GM23338 (cell line): ENCODE results near the gene SYNRG. TPM values are rescaled to one million over a fixed set of nuclear protein-coding genes. Genes with fewer than 3 reads are reported as not detected.

Experiments
- ATAC-seq: fragments of 200-7000 bp; cut with Tn5 transposase; 3 replicates; pipeline ENCODE4 v1.9.1; 2020
- DNase-seq: peaks from one replicate; pipeline ENCODE4 v3.0.0-alpha.2; 2015; ENCODE audit warnings: low spot score
- H2AFZ ChIP-seq: fragments of 200-600 bp; sonication (generic); 2 replicates; pipeline ENCODE4 v1.8.0; 2016; ENCODE audit warnings: antibody characterized with exemption, mild to moderate bottlenecking, moderate library complexity
- H3F3A ChIP-seq: fragments of 200-600 bp; sonication (generic); replicated peaks from 2 replicates; pipeline ENCODE4 v1.8.0; 2017; ENCODE audit warnings: antibody characterized with exemption, mixed run types, low read depth
- H3K27ac ChIP-seq: fragments of 200-600 bp; sonication (generic); 2 replicates; pipeline ENCODE4 v1.6.1; 2016; ENCODE audit warnings: low read depth
- H3K27me3 ChIP-seq: fragments of 200-600 bp; sonication (generic); 2 replicates; pipeline ENCODE4 v1.8.0; 2016; ENCODE audit warnings: mild to moderate bottlenecking, mixed run types, moderate library complexity; ENCODE audit not compliant: insufficient read depth
- H3K36me3 ChIP-seq: fragments of 200-600 bp; sonication (generic); 2 replicates; pipeline ENCODE4 v1.8.0; 2016; ENCODE audit warnings: mild to moderate bottlenecking; ENCODE audit not compliant: insufficient read depth
- H3K4me1 ChIP-seq: fragments of 200-600 bp; sonication (generic); 2 replicates; pipeline ENCODE4 v1.8.0; 2016; ENCODE audit warnings: mild to moderate bottlenecking, moderate library complexity; ENCODE audit not compliant: insufficient read depth
- H3K4me2 ChIP-seq: fragments of 200-600 bp; sonication (generic); 2 replicates; pipeline ENCODE4 v1.7.1; 2017; ENCODE audit warnings: mixed run types
- H3K4me3 ChIP-seq: fragments of 200-600 bp; sonication (generic); 2 replicates; pipeline ENCODE4 v1.6.1; 2016; ENCODE audit warnings: mixed run types
- H3K79me2 ChIP-seq: fragments of 200-600 bp; sonication (generic); replicated peaks from 2 replicates; pipeline ENCODE4 v1.8.0; 2017; ENCODE audit warnings: mild to moderate bottlenecking; ENCODE audit not compliant: insufficient read depth
- H3K9me2 ChIP-seq: fragments of 200-600 bp; sonication (generic); 2 replicates; pipeline ENCODE4 v1.8.0; 2017; ENCODE audit not compliant: insufficient read depth
- H4K20me1 ChIP-seq: fragments of 200-600 bp; sonication (generic); replicated peaks from 2 replicates; pipeline ENCODE4 v1.8.0; 2017; ENCODE audit warnings: mild to moderate bottlenecking; ENCODE audit not compliant: insufficient read depth
- H3K27ac Mint-ChIP-seq: 2 replicates; pipeline ENCODE4 v1.8.0; 2020; ENCODE audit warnings: inconsistent platforms, mild to moderate bottlenecking, moderate library complexity, mixed read lengths
- H3K27me3 Mint-ChIP-seq: 3 replicates; pipeline ENCODE4 v1.8.0; 2022; ENCODE audit warnings: low read depth, mild to moderate bottlenecking, moderate library complexity, mixed read lengths, inconsistent platforms; ENCODE audit not compliant: insufficient read depth, poor library complexity
- H3K36me3 Mint-ChIP-seq: 3 replicates; pipeline ENCODE4 v1.8.0; 2021; ENCODE audit warnings: low read depth, mild to moderate bottlenecking, inconsistent platforms, moderate library complexity, mixed read lengths
- H3K4me1 Mint-ChIP-seq: 3 replicates; pipeline ENCODE4 v1.8.0; 2020; ENCODE audit warnings: mild to moderate bottlenecking, inconsistent platforms, mixed read lengths
- H3K4me3 Mint-ChIP-seq: 3 replicates; pipeline ENCODE4 v1.8.0; 2021; ENCODE audit warnings: moderate library complexity, mild to moderate bottlenecking, inconsistent platforms, mixed read lengths
- H3K9me3 Mint-ChIP-seq: 3 replicates; pipeline ENCODE4 v1.8.0; 2020; ENCODE audit warnings: moderate library complexity, mild to moderate bottlenecking, inconsistent platforms, mixed read lengths
- CREB1 ChIP-seq: fragments of 250-450 bp; sonication (Bioruptor Pico); IDR thresholded peaks from 2 replicates; pipeline ENCODE4 v1.5.0; 2020; ENCODE audit warnings: low read depth, mild to moderate bottlenecking, moderate library complexity
- EZH2phosphoT487 ChIP-seq: fragments of 200-600 bp; sonication (generic); IDR thresholded peaks from one replicate; pipeline ENCODE4 v1.8.1; 2018; ENCODE audit warnings: antibody characterized with exemption; ENCODE audit not compliant: unreplicated experiment
- NANOG ChIP-seq: IDR thresholded peaks from 2 replicates; pipeline ENCODE4 v1.6.1; 2016; ENCODE audit warnings: antibody characterized with exemption, borderline replicate concordance
- POLR2AphosphoS5 ChIP-seq: IDR thresholded peaks from 2 replicates; pipeline ENCODE4 v1.6.1; 2016; ENCODE audit warnings: antibody characterized with exemption, low read depth
- REST ChIP-seq: IDR thresholded peaks from one replicate; pipeline ENCODE4 v1.6.1; 2018; ENCODE audit warnings: antibody characterized with exemption; ENCODE audit not compliant: unreplicated experiment
- STAT1 ChIP-seq: IDR thresholded peaks from one replicate; pipeline ENCODE4 v1.6.1; 2016; ENCODE audit warnings: antibody characterized with exemption; ENCODE audit not compliant: unreplicated experiment
- ZNF331 ChIP-seq: fragments of 250-450 bp; sonication (Bioruptor Pico); IDR thresholded peaks from 2 replicates; pipeline ENCODE4 v1.5.0; 2020; ENCODE audit warnings: low read depth, mild to moderate bottlenecking, moderate library complexity
- polyA plus RNA-seq: library from polyadenylated mRNA; unstranded; fragments of >200 nt; fragmentation: Nextera tagmentation; extraction: Ambion mirVana; gene quantifications from 2 replicates; pipeline ENCODE4 v1.2.1, GENCODE V29; 2016
- total RNA-seq: library from RNA; depleted of rRNA; stranded (reverse); fragments of >200 nt; shearing (Covaris generic); gene quantifications from 2 replicates; pipeline ENCODE4 v1.2.3, GENCODE V29; 2014
- TF ChIP-seq, protein P1 (sequence below): fragments of 250-450 bp; sonication (Bioruptor Pico); IDR thresholded peaks from 2 replicates; pipeline ENCODE4 v1.5.0; 2020; ENCODE audit warnings: mild to moderate bottlenecking, moderate library complexity

Gene SYNRG
- total and polyA plus RNA-seq, 2 experiments from 2014 or later, result 18.6 to 22.6 TPM

DNA sequence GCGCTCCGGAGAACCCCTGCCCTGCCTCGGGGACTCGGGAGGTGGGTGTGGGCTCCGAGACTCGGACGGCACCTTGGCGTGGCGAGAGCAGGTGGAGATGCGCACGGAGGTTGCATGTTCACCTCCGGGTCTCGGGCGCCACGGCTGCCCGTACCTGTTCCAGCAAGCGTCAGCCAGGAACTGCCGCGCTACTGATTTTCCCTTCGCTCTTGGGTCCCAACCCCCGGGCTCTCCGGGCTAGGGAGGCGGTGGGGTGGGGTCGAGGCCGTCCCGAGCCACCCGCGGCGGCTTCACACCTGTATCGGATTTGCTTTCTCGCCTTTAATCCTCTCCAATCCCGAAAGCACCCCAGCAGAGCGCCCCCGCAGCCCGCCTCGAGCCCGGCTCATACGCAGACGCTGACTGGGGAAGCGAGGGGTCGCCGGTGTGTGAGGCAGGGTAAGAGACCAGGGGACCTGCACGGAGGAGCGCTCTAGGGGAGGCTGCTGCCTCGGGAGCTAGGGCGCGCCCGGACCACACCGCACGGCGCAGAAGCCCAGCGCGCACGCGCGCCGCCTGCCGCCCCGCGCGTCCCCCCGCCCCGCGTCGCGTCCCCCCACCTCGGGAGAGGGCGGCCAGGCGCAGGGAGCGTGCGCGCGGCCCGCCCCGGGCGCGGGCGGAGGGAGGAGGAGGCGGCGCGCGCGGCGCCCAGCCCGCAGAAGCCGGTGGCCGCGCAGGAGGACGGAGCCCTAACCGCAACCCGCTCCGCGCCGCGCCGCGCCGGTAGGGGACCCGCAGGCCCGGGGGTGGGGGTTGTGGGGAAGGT, 119.8 kb downstream of the SYNRG start, which contains the start of gene DUSP14 (continued):
- TF ChIP-seq, protein P1, sequence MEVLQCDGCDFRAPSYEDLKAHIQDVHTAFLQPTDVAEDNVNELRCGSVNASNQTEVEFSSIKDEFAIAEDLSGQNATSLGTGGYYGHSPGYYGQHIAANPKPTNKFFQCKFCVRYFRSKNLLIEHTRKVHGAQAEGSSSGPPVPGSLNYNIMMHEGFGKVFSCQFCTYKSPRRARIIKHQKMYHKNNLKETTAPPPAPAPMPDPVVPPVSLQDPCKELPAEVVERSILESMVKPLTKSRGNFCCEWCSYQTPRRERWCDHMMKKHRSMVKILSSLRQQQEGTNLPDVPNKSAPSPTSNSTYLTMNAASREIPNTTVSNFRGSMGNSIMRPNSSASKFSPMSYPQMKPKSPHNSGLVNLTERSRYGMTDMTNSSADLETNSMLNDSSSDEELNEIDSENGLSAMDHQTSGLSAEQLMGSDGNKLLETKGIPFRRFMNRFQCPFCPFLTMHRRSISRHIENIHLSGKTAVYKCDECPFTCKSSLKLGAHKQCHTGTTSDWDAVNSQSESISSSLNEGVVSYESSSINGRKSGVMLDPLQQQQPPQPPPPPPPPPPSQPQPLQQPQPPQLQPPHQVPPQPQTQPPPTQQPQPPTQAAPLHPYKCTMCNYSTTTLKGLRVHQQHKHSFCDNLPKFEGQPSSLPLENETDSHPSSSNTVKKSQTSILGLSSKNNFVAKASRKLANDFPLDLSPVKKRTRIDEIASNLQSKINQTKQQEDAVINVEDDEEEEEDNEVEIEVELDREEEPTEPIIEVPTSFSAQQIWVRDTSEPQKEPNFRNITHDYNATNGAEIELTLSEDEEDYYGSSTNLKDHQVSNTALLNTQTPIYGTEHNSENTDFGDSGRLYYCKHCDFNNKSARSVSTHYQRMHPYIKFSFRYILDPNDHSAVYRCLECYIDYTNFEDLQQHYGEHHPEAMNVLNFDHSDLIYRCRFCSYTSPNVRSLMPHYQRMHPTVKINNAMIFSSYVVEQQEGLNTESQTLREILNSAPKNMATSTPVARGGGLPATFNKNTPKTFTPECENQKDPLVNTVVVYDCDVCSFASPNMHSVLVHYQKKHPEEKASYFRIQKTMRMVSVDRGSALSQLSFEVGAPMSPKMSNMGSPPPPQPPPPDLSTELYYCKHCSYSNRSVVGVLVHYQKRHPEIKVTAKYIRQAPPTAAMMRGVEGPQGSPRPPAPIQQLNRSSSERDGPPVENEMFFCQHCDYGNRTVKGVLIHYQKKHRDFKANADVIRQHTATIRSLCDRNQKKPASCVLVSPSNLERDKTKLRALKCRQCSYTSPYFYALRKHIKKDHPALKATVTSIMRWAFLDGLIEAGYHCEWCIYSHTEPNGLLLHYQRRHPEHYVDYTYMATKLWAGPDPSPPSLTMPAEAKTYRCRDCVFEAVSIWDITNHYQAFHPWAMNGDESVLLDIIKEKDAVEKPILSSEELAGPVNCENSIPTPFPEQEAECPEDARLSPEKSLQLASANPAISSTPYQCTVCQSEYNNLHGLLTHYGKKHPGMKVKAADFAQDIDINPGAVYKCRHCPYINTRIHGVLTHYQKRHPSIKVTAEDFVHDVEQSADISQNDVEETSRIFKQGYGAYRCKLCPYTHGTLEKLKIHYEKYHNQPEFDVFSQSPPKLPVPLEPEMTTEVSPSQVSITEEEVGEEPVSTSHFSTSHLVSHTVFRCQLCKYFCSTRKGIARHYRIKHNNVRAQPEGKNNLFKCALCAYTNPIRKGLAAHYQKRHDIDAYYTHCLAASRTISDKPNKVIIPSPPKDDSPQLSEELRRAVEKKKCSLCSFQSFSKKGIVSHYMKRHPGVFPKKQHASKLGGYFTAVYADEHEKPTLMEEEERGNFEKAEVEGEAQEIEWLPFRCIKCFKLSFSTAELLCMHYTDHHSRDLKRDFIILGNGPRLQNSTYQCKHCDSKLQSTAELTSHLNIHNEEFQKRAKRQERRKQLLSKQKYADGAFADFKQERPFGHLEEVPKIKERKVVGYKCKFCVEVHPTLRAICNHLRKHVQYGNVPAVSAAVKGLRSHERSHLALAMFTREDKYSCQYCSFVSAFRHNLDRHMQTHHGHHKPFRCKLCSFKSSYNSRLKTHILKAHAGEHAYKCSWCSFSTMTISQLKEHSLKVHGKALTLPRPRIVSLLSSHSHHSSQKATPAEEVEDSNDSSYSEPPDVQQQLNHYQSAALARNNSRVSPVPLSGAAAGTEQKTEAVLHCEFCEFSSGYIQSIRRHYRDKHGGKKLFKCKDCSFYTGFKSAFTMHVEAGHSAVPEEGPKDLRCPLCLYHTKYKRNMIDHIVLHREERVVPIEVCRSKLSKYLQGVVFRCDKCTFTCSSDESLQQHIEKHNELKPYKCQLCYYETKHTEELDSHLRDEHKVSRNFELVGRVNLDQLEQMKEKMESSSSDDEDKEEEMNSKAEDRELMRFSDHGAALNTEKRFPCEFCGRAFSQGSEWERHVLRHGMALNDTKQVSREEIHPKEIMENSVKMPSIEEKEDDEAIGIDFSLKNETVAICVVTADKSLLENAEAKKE, result no peak
- no peak for TF ChIP-seq CREB1 (CRISPR knock-in tag)
- no peak for TF ChIP-seq EZH2phosphoT487
- no peak for TF ChIP-seq ZNF331 (CRISPR knock-in tag)

DNA sequence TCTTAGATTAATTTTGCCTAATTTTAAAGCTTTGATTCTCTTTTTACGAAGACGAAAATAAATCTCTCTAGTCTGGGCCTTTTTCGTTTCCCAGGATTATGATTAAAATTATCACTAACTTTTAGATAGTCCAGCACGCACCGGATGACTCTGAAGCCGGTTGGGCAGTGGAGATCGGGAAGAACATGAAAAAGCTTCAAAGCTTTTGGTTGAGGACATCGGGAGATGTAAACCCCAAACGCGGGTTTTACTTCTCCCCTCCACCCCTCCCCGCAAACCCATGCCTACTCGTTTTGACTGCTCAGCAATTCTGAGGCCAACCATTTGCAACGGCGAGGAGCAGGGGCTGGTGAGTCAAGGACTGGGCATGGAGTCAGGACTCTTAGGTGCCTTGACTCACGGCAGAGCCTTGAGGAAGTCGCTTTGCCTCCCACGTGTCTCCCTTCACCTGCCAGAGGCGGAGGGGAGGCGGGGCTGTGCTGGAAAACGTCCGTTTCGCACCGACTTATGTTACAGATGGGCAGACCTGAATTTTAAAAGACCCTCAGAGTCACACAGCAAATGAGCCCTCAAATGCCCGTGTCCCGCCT, 120.5 kb downstream of the SYNRG start:
- peak overlapping the region; percentile 52; the same call in 1 of the 2 replicates for H3K27ac Mint-ChIP-seq
- H3K4me3 Mint-ChIP-seq, result peak overlapping the region; percentile 87
- H3K4me1 Mint-ChIP-seq, result peaks cover 30% of the 10 kb centered on the region

More for the DNA sequence above, 120.5 kb downstream of the SYNRG start:
- Histone ChIP-seq H3K4me1 (peaks cover 33% of the 10 kb centered on the region), H3K27me3 (0 out of 2 replicates have a peak, but pooled peaks cover 5% of the 10 kb centered on the region), H4K20me1 (peaks cover 10% of the 10 kb centered on the region), H3K79me2 (peaks cover 31% of the 10 kb centered on the region), H3K36me3 (no peaks in the 10 kb centered on the region), H2AFZ (peak overlapping the region; percentile 97), H3F3A (peaks cover 8% of the 10 kb centered on the region), H3K4me2 (peak overlapping the region; percentile 90), H3K4me3 (peak overlapping the region; percentile 76), H3K9me2 (no peaks in the 10 kb centered on the region), H3K27ac (peak overlapping the region; percentile 71; the same call in 1 of the 2 replicates)
- no peak for TF ChIP-seq REST
- peak; percentile 24; the same call in 1 of the 2 replicates for TF ChIP-seq POLR2AphosphoS5
- no peak for TF ChIP-seq NANOG
- TF ChIP-seq STAT1, result no peak
- ATAC-seq (peak; percentile 68), DNase-seq (peak; percentile 90)
- Mint-ChIP-seq H3K9me3 (no peaks in the 10 kb centered on the region; the same call in 2 of the 3 replicates), H3K36me3 (no peaks in the 10 kb centered on the region; the same call in 2 of the 3 replicates), H3K27me3 (peaks cover 8% of the 10 kb centered on the region)
